Measurements from ENCODE around the gene BMP2.

Gene BMP2

DNA sequence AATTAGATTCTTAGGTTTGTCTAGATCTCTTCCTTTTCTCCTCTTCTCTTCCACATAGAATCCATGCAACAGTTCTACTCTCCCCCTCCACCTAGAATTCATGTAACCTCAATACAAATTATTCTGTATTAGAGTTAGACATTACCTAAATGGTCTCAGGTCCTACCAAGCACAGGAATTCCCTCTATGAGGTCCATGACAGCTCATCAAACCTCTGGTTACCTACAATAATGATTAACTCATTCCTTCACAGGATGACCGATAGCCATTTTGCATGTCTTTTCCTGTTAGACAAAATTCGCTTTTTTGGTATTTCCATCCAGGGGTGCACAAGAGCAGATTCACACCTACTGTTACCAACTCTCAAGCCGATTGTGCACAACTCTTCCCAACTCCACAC, 27.4 kb upstream of the BMP2 start:
- Histone ChIP-seq H3K4me3 (ENCODE audit: low read depth in 1 of 2, low read length in 1 of 2) (no peak overlapping the region), H3K27me3 (peaks cover 14% of the 10 kb centered on the region), H3K4me1 (ENCODE audit: control insufficient read depth in 1 of 2, insufficient read depth in 1 of 2, low read depth in 1 of 2, low read length in 1 of 2) (no peaks in the 10 kb centered on the region)

DNA sequence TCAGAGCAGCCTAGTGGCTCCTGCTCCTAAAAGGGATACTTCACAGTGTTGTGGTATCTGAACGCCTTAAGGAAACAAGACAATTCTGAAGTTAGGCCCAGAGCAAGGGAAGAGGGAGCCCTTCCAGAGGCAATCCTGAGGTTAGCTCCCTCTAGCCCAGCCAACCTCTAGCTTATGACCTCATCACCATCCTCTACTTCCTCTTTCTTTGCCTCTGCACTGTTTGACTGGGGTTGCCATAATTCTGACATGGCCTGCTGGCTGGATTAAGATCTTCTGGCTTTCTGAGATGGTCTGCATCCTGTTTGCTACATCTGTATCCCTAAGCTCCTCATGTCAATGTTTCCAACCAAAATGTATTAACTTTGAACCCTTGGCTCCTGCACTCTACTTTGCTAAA, 23.3 kb upstream of the BMP2 start:
- Histone ChIP-seq H3K36me3 (no peaks in the 10 kb centered on the region), H3K27ac (no peak overlapping the region)
- TF ChIP-seq, protein P1, sequence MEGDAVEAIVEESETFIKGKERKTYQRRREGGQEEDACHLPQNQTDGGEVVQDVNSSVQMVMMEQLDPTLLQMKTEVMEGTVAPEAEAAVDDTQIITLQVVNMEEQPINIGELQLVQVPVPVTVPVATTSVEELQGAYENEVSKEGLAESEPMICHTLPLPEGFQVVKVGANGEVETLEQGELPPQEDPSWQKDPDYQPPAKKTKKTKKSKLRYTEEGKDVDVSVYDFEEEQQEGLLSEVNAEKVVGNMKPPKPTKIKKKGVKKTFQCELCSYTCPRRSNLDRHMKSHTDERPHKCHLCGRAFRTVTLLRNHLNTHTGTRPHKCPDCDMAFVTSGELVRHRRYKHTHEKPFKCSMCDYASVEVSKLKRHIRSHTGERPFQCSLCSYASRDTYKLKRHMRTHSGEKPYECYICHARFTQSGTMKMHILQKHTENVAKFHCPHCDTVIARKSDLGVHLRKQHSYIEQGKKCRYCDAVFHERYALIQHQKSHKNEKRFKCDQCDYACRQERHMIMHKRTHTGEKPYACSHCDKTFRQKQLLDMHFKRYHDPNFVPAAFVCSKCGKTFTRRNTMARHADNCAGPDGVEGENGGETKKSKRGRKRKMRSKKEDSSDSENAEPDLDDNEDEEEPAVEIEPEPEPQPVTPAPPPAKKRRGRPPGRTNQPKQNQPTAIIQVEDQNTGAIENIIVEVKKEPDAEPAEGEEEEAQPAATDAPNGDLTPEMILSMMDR (IDR thresholded peaks at IDR 0.05): no peak

More for the DNA sequence above, 27.4 kb upstream of the BMP2 start:
- Histone ChIP-seq H3K36me3 (no peaks in the 10 kb centered on the region), H3K9me3 (no peaks in the 10 kb centered on the region), H3K27ac (no peak overlapping the region)
- TF ChIP-seq, protein P1 (IDR thresholded peaks at IDR 0.05): no peak

DNA sequence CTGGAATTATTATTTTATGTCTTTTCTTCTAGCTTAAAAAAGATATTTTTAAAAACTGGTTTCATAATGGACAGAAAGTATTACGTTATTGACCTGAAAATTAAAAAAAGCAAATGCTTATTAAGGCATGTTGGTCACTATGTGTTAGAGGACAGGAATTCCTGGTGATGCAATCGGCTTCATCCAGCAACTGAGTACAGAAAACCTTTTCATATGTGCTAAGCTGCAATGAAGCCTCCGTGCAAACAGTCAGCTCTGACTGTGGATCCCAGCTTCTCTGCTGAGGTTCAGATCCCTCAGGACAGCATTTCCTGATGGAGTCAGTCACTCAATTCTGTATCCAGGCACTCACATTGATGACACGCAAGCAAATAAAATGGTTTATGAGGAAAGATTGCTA, 22.7 kb upstream of the BMP2 start:
- H3K9me3 ChIP-seq: no peaks in the 10 kb centered on the region
- TF ChIP-seq, protein P1 (IDR thresholded peaks at IDR 0.05): no peak
- H3K27ac ChIP-seq: no peak overlapping the region
- no peaks in the 10 kb centered on the region for H3K4me1 ChIP-seq (ENCODE audit: control insufficient read depth in 1 of 2, insufficient read depth in 1 of 2, low read depth in 1 of 2, low read length in 1 of 2)
- no peaks in the 10 kb centered on the region for H3K36me3 ChIP-seq
- H3K4me3 ChIP-seq (ENCODE audit: low read depth in 1 of 2, low read length in 1 of 2): no peak overlapping the region
- peaks cover 21% of the 10 kb centered on the region for H3K27me3 ChIP-seq

More for the DNA sequence above, 23.3 kb upstream of the BMP2 start:
- Histone ChIP-seq H3K9me3 (no peaks in the 10 kb centered on the region), H3K27me3 (peaks cover 22% of the 10 kb centered on the region), H3K4me3 (ENCODE audit: low read depth in 1 of 2, low read length in 1 of 2) (no peak overlapping the region), H3K4me1 (ENCODE audit: control insufficient read depth in 1 of 2, insufficient read depth in 1 of 2, low read depth in 1 of 2, low read length in 1 of 2) (no peaks in the 10 kb centered on the region)

DNA sequence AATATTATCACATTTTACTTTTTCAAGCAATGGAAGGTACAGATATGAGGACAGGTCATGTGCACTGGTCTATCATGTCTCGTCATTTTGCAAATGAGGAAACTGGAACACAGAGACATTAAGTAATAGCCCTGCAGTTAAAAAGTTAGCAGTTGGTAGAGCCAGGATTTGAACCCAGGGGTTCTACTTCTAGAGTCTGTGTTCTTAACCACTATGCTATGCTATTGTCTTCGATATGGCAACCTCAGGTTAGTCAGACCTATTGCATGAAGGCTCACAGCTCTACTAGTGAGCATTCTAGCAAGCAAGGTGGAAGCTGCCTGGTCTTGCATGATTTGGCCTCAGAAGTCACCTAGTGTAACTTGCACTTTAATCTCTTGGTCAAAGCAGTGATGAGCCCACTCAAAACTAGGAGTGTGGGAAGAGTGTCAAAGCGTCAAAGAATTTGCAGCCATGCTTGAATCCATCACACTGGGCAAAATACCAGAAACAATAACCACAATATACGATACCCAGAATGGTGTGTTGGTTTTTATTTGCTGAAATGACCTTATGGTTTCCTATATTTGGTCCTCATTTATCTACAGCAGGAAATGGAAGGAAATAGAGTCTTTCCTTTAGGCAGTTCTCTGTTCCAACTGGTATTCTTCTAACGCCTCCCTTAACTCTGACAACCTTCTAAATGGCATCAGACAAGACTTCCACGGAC, 20.4 kb upstream of the BMP2 start:
- no peaks in the 10 kb centered on the region for H3K4me1 ChIP-seq (ENCODE audit: control insufficient read depth in 1 of 2, insufficient read depth in 1 of 2, low read depth in 1 of 2, low read length in 1 of 2)
- H3K4me3 ChIP-seq (ENCODE audit: low read depth in 1 of 2, low read length in 1 of 2): no peak overlapping the region
- H3K27me3 ChIP-seq: peaks cover 17% of the 10 kb centered on the region
- no peak overlapping the region for H3K27ac ChIP-seq
- no peaks in the 10 kb centered on the region for H3K9me3 ChIP-seq
- no peaks in the 10 kb centered on the region for H3K36me3 ChIP-seq
- TF ChIP-seq, protein P1 (IDR thresholded peaks at IDR 0.05): no peak

DNA sequence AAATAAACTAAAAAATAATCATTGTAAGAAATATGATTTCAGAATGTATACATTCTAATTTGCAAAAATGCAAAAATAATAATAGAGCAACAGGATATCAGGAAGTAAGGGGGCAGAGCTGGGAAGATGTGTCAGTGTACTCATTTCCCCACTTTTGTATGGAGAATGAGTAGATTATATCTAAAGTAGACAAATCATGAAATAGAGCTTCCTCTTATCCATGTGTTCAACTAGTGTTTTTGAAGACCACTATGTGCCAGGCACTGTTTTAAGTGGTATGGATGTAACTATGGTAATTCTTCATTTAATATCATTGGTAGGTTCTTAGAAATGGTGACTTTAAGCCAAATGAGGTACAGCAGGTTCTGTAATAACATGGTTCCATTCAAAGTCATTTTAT, 17.0 kb upstream of the BMP2 start:
- peaks cover 48% of the 10 kb centered on the region for H3K27me3 ChIP-seq
- no peak overlapping the region for H3K27ac ChIP-seq
- TF ChIP-seq, protein P1 (IDR thresholded peaks at IDR 0.05): no peak
- H3K9me3 ChIP-seq: no peaks in the 10 kb centered on the region
- H3K36me3 ChIP-seq: no peaks in the 10 kb centered on the region
- H3K4me1 ChIP-seq (ENCODE audit: control insufficient read depth in 1 of 2, insufficient read depth in 1 of 2, low read depth in 1 of 2, low read length in 1 of 2): no peaks in the 10 kb centered on the region
- no peak overlapping the region for H3K4me3 ChIP-seq (ENCODE audit: low read depth in 1 of 2, low read length in 1 of 2)
